GM18873 (cell line): ENCODE measurements around the gene SPTBN4.
"Not testable (repeated sequence)": the region's sequence is repeated elsewhere in the genome, so short reads cannot be mapped to it uniquely, and the experiment has no call there.

ENCODE experiments used
- ATAC-seq: cut with Tn5 transposase; IDR thresholded peaks from one replicate; pipeline ENCODE4 v1.9.1; 2021; ENCODE audit warnings: mild to moderate bottlenecking, moderate library complexity, moderate number of reproducible peaks; ENCODE audit not compliant: unreplicated experiment, low FRiP score

The SPTBN4 gene

DNA sequence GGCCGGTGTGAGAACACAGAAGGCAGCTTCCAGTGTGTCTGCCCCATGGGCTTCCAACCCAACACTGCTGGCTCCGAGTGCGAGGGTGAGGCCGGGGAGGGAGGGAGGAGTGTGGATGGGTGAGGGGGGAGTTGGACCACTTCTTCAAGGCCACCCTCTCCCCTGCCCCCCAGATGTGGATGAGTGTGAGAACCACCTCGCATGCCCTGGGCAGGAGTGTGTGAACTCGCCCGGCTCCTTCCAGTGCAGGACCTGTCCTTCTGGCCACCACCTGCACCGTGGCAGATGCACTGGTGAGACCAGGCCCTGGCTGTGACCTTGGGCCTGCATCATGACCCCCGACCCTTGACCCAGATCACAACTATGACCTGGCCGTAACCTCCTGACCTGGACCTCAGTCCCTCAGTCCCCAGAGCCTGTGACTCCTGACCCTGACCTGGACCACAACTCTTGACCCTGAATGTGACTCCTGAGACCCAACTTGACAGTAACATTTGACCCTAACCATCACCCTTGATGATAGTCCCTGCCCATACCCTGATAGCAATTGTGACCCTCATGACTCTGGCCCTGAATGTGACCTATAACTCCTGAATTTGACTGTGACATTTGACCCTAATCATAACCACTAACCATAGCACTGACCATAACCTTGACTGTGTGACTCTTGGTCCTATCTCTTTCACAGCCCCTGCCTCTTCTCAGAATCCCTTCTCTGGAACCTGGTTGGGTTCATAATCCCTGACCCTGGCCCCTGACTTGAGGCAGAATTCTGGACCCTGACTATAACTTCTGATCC, 145.3 kb downstream of the SPTBN4 start:
- no peak for ATAC-seq

- no peak for ATAC-seq
Measured at GRCh38 chr19:40612831-40613689, 146.3 kb downstream of the SPTBN4 start.

- ATAC-seq: no peak
Measured at GRCh38 chr19:40613690-40614621, 147.2 kb downstream of the SPTBN4 start.

GRCh38 chr19:40614622-40615411, 148.0 kb downstream of the SPTBN4 start:
- no peak for ATAC-seq

- ATAC-seq: no peak
Measured at GRCh38 chr19:40616178-40616577, 149.4 kb downstream of the SPTBN4 start.

GRCh38 chr19:40616941-40617340, 150.1 kb downstream of the SPTBN4 start:
- ATAC-seq: no peak

DNA sequence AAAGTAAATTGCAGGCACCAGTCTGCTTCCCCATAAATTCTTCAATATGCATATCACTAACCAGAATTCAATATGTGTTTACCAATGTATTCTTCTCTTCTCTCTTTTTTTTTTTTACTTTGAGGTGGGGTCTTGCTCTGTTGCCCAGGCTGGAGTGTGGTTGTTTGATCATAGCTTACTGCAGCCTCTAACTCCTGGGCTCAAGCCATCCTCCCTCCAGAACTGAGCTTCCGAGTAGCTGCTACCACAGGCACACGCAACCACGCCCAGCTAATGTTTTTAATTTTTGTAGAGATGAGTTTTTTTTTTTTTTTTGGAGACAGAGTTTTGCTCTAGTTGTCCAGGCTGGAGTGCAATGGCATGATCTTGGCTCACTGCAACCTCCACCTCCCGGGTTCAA, 151.2 kb downstream of the SPTBN4 start:
- no peak for ATAC-seq

- ATAC-seq: no peak
Measured at GRCh38 chr19:40619333-40620160, 152.7 kb downstream of the SPTBN4 start.

- ATAC-seq: no peak
Measured at GRCh38 chr19:40620161-40620485, 153.3 kb downstream of the SPTBN4 start.

- ATAC-seq: no peak
Measured at GRCh38 chr19:40621283-40621682, 154.5 kb downstream of the SPTBN4 start.

DNA sequence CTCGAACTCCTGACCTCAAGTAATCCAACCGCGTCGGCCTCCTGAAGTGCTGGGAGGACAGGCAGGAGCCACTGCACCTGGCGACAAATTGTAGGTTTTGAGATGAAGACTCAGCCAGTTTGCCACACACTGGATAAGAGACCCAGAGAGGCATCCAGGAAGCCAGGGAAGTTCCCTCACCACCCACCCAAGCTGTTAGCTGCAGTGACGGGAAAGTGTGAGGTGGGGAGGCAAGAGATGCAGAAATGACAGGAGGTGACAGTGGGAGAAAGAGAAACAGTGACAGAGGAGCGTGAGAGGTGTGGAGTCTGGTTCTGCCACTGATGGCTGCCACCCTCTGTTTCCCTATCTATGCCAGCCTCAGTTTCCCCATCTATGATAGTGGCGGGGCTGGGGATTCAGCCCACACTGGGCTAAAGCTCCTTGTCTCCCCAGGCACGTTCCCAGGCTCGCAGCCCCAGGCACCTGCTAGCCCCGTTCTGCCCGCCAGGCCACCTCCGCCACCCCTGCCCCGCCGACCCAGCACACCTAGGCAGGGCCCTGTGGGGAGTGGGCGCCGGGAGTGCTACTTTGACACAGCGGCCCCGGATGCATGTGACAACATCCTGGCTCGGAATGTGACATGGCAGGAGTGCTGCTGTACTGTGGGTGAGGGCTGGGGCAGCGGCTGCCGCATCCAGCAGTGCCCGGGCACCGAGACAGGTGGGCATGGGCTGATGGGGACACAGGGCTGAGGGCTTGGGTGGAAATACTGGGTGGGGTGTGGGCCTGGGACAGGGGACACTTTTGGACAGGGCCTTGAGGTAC, 155.4 kb downstream of the SPTBN4 start:
- no peak for ATAC-seq

DNA sequence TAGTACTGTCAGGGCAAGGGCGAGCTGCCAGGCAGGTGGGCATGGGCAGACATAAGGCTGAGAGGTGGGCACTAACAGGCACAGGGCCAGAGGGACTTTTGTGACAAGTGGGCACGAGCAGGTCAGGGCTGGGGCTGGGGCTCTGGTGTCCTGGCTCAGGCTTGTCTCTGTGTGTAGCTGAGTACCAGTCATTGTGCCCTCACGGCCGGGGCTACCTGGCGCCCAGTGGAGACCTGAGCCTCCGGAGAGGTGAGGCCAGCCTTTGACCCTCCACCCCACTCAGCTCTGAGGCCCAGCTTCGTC, 155.9 kb downstream of the SPTBN4 start:
- ATAC-seq: no peak

- no peak for ATAC-seq
Measured at GRCh38 chr19:40623403-40624251, 156.8 kb downstream of the SPTBN4 start.

DNA sequence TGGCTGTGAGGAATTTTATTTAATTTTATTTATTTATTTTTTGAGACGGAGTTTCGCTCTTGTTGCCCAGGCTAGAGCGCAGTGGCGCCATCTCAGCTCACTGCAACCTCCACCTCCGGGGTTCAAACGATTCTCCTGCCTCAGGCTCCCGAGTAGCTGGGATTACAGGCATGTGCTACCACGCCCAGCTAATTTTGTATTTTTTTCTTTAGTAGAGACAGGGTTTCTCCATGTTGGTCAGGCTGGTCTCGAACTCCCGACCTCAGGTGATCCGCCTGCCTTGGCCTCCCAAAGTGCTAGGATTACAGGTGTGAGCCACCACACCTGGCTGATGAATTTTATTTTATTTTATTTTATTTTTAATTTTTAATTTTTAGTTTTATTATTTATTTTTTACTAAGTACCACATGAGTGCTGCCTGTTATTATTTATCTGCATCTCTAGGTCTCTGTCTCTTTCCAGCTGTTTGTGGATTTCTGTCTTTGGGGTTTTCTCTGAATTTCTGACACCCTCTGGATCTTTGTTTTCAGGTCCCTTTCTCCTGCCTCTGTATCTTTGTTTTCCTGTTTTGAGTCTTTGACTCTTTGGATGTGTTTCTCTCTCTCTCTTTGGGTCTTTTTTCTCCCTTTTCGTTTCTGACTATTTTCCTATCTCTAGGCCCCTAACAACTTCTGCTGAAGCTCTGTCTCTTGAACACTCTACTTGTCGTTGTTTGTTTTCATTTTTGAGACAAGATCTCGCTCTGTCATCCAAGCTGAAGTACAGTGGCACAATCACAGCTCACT, 157.8 kb downstream of the SPTBN4 start:
- ATAC-seq: not testable (repeated sequence)

- ATAC-seq: no peak
Measured at GRCh38 chr19:40625406-40626120, 158.8 kb downstream of the SPTBN4 start.
